B cell (primary cell): ENCODE results near the gene IL17RC.

Experiments used
- CTCF ChIP-seq: fragments of 200-600 bp; IDR thresholded peaks from one replicate; pipeline ENCODE4 v1.8.0; 2022; ENCODE audit warnings: antibody characterized with exemption, mild to moderate bottlenecking
- EZH2 ChIP-seq: IDR thresholded peaks from 2 replicates; pipeline ENCODE4 v1.6.1; 2012; ENCODE audit warnings: borderline replicate concordance, low read depth, mild to moderate bottlenecking, moderate library complexity, low read length; ENCODE audit not compliant: insufficient read depth, poor library complexity, severe bottlenecking

GRCh38 chr3:9934993-9935392 lies 18.1 kb downstream of the IL17RC start:
- TF ChIP-seq EZH2 (no peak), CTCF (no peak)
